ENCODE measurements around the gene CEACAM19.

- no peak for TF ChIP-seq RARB (CRISPR knock-in tag; IDR thresholded peaks at IDR 0.05)
- no peak for TF ChIP-seq ZNF70 (CRISPR knock-in tag; IDR thresholded peaks at IDR 0.05)
Observed at GRCh38 chr19:44714597-44715169, 43.4 kb downstream of the CEACAM19 start.
